GM19395 (cell line): ENCODE data around the gene GRID2.
"Not testable (repeated sequence)": the region's sequence is repeated elsewhere in the genome, so short reads cannot be mapped to it uniquely, and the experiment has no call there.

Experiments
- ATAC-seq: cut with Tn5 transposase; IDR thresholded peaks from one replicate; pipeline ENCODE4 v1.9.1; 2021; ENCODE audit warnings: mild to moderate bottlenecking, moderate library complexity; ENCODE audit not compliant: unreplicated experiment

The GRID2 gene

DNA sequence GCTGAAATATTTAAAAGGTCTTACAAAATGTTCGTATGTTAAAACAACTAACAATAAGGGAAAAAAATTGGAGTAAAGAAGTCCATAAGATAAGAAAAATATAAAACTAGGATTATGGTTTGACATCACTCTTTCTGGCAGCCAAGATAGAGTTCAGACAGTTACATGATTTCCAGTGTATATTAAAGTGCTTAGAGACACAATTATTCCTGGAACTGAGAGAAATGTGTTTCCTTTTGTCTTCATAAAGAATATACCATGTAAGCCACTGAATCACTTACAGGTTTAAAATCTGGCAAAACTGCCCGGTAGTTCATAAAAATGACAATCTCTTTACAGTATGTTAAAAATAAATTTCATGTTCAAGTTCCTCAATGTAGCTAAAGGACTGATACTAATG is 986.1 kb downstream of the GRID2 start:
- no peak for ATAC-seq

- no peak for ATAC-seq
Observed at GRCh38 chr4:93299118-93299517, 995.4 kb downstream of the GRID2 start.

GRCh38 chr4:93300780-93301555 is 997.2 kb downstream of the GRID2 start:
- not testable (repeated sequence) for ATAC-seq

- ATAC-seq = no peak
Observed at GRCh38 chr4:93302310-93302709, 998.5 kb downstream of the GRID2 start.

DNA sequence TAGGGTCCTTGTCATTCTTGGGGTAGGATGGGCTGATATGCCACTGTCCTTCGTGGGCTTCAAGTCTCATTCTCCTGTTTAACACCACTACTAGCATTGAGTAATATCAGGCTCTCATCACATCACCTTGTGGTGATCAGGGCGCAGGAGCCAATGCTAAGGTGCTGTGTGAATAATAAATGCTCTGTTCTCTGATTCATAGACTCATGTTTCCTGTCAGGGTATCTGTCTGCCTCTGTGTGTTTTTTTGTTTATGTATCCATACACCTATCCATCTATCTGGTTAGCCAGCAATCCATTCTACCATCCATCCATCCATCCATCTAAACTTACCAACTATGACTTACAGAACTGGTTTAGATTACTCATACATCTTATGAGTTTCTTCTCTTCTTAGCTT is 999.7 kb downstream of the GRID2 start:
- no peak for ATAC-seq

GRCh38 chr4:93312299-93312698 is 1008.5 kb downstream of the GRID2 start:
- ATAC-seq = no peak

- ATAC-seq = no peak
Observed at GRCh38 chr4:93313197-93313596, 1009.4 kb downstream of the GRID2 start.

DNA sequence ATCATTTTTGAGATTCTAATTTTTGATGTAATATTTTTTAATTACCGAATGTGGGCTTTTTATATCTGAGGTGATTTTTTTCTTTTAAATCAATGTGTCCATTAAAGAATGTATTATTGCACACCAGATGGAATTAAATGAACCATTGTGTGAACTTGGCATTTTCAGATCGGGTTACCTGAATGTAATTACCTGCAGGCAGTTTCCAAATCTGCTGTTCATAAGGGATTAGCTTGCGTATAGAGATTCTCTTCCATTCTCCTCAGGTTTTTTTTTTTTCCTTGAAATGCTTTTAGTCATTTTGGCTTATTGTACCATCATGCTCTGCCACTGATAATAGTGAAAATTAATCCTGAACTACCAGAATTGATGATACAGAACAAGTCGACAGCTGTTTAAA is 1013.3 kb downstream of the GRID2 start:
- ATAC-seq = no peak

GRCh38 chr4:93317561-93317960 is 1013.8 kb downstream of the GRID2 start:
- no peak for ATAC-seq

DNA sequence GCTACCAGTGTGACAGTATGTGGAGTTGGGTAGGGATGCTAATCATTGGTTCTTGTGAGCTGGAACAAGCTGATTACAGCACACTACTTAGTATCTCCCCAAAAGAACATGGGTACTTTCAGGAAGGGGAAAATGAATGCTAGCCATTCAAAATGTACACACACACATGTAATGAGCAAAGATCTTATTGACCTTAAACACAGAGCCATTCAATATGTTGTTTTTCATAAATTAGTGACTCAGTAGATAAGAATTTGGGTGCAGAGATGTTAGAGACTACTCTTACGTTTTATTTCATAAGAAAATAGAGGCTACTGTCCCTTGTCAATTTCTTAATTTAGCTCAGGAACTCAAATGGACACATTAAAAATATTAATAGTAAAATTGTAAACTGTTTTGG is 1015.3 kb downstream of the GRID2 start:
- ATAC-seq = no peak

DNA sequence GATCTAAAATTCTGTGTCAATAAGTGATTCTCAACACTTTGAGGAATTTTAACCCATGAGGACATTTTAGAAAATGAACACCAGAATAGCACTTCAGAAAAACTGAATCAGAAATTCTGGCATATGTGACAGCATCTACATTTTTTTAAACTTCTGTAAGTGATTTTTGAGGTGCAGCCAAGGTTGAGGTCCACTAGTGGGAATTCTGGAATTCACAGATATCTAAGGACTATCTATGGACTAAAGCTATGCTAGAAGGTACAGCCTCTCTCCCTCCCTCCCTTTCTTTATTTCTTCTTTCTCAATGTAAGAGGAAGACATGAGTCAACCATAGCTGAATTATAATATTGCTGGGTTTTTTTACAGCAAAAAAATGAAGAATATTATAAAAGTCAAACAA is 1016.6 kb downstream of the GRID2 start:
- no peak for ATAC-seq

GRCh38 chr4:93327346-93327745 is 1023.6 kb downstream of the GRID2 start:
- ATAC-seq = no peak

- ATAC-seq = peak; percentile 64
Observed at GRCh38 chr4:93334003-93334402, 1030.2 kb downstream of the GRID2 start.

DNA sequence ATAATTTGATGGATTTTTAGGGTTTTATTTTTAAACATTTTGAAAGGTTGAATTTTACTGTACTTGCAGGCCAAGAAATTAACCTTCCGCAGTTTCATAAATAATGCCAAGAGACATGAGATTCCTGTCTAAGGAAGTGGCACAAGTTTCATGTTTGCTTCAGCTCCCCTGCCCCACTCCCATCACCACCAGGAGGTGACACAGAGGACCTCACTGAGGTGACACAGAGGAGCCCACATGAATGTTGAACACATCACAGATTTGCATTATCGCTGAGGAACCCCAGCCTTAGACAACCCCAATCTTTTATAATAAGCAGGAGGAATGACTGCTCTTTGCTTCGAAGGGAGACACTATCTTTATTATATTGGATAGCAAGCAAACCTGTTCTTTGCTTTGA is 1033.4 kb downstream of the GRID2 start:
- ATAC-seq = no peak

GRCh38 chr4:93342738-93343137 is 1039.0 kb downstream of the GRID2 start:
- no peak for ATAC-seq

GRCh38 chr4:93346840-93347239 is 1043.1 kb downstream of the GRID2 start:
- ATAC-seq = no peak

DNA sequence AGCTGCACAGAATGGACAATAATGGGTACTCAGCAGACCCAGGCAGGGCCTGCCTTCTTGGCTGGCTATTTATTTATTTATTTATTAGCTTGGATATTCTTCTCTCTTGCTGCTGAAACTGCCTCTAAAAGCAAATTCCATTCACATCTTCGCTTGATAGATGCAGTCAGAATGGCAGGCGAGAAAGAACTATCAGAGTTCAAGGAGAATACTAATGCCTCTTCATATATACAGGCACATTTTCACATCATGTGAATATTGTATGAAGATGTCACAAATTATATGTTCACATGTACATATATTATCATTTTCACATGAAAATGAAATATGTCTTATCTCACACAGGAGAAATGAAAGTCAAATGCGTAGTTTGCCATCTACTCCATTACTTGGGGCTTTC is 1045.1 kb downstream of the GRID2 start:
- no peak for ATAC-seq

- ATAC-seq = no peak
Observed at GRCh38 chr4:93351846-93352245, 1048.1 kb downstream of the GRID2 start.

GRCh38 chr4:93355411-93355810 is 1051.6 kb downstream of the GRID2 start:
- ATAC-seq = no peak

DNA sequence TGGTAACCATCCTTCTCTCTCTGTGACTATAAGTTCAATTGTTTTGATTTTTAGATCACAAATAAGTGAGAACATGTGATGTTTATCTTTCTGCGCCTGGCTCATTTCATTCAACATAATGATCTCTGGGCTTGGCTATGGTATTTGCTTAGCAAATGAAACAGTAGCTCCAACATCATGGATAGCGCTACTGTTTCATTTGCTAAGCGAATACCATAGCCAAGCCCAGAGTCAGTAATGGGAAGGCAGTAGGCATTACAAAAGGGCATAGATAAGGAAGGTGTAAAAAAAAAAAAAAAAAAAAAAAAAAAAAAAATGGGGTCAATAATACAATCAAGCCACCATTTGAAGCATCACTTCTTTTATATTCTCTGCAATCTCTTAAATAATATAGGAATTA is 1055.8 kb downstream of the GRID2 start:
- no peak for ATAC-seq

GRCh38 chr4:93366169-93366755 is 1062.5 kb downstream of the GRID2 start:
- ATAC-seq = not testable (repeated sequence)

GRCh38 chr4:93368968-93369367 is 1065.2 kb downstream of the GRID2 start:
- ATAC-seq = no peak

GRCh38 chr4:93370256-93370655 is 1066.5 kb downstream of the GRID2 start:
- ATAC-seq = no peak
